GM15510 (cell line): ENCODE measurements around the gene OR52A5.

Experiments
- POLR2A ChIP-seq: IDR thresholded peaks from 3 replicates; pipeline ENCODE4 v1.6.1; 2011; ENCODE audit warnings: borderline replicate concordance; ENCODE audit not compliant: insufficient read length; ENCODE audit errors: extremely low read depth

OR52A5 gene

DNA sequence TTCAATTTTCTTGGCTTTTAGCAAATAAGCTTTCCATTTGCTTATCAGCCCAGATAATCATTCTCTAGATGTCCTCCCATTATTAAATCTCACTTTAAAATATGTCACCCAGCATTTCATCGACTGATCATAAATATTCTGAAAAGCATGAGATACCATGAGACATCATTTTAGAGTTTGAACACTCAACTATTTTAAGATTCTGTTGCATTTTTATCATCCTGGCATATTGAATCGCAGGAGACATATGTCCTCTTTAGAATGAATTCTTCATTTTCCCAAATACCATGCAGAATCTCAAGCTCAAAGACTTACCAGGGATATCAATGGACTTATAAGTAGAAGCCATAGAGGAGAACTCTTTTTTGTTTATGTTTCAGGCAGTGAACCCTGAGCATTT, at the start of gene OR52A5:
Gene OR52A5, minus strand, starts transcription at position 361 of the 400 bp plus-strand sequence. CDS start 5,714 bp downstream, outside the sequence.
- no peak for TF ChIP-seq POLR2A

DNA sequence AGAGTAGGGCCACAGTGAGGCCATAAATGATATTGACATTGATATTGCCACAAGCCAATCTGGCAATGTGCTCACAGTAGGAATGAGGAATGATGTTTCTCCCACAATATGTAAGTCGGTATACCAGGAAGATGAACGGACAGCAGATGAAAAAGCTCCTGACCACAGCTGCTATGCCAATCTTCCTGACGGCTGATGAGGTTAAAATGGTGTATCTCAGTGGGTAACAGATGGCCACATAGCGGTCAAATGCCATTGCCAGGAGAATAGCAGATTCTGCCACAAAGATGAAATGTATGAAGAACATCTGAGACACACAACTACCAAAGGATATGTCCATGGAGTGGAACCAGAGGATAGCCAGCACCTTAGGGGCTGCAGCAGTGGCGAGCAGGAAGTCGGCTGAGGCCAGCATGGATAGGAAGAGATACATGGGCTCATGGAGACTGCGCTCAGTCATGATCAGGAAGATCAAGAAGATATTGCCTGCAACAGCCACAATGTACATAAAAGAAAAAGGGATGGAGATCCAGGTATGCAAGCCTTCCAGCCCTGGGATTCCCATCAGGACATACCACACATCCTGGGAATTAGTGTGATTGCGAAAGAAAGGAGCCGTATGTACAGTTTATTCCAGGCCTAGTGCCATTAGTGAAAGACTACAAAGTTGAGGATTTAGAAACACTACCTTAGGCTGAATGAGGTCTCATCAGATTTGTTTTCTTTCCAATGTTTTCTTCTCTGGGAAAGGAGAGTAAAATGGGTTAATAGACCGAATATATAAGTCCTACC, 40.1 kb upstream of the OR52A5 start:
- no peak for TF ChIP-seq POLR2A

DNA sequence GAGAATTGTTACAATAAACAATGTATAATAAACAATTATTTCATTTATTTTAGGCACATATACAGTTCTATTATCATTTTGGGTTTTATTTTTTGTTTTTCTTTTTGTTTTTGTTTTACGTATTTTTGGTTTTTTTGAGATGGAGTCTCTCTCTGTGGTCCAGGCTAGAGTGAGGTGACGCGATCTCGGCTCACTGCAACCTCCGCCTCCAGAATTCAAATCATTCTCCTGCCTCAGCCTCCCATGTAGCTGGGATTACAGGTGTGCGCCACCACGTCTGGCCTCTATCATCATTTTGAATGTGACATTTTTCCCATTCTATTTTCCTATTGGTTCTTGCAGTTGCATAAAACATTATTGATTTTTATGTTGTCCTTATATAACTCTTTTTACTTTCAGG, 36.8 kb upstream of the OR52A5 start:
- no peak for TF ChIP-seq POLR2A

DNA sequence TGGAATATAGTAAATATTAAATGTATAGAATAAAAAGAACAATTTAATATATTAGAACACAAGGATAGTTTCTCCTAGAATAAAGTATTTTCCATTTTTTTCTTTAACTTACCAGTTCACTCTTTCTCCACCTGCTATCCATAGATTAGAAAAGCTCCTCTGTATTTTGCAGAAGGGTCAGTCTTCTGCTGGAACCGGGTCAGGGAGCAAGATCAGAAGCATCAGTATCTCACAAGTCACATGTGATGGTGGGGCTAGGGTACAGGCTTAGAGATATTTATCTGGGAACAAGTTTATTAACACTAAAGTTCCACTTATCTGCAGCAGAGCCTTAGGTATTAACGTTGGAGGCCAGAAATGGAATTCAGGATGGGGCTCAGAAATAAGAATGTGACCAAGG, 33.7 kb upstream of the OR52A5 start:
- TF ChIP-seq POLR2A: no peak

DNA sequence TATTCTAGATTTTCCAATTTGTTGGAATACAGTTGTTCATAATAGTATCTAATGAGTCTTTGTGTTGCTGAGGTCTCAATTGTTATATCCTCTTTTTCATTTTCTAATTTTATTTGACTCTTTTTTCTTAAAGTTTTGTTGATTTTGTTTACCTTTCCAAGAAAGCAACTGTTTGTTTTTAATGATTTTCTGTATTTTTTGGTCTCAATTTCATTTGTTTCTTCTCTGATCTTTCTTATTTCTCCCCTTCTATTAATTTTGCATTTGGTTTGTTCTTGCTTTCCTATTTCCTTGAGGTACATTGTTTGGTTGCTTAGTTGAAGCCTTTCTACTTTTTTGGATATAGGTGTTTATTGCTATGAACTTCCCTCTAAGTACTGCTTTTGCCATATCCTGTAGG, 21.6 kb upstream of the OR52A5 start:
- no peak for TF ChIP-seq POLR2A

DNA sequence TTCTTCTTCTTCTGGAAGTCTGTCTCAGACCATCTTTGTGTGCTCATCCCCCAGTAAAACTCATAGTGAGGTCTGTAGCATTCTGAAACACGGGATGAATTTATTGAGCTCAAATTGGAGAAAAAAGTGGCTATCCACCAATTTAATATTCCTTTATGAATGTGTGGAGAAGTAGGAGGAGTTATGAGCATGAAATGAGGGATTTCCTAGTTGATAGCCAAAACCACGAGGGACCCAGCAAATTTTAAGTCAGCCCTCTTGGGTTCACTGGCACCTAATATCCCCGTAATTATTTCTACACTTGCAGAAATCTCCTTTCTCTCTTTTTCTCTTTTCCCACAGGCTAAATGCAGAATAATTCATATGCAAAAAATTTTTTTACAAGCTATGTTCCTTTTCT, 16.5 kb upstream of the OR52A5 start, which contains the start of gene OR52A1:
Gene OR52A1, minus strand, starts transcription at position 101 of the 400 bp plus-strand sequence. CDS start 2,388 bp downstream, outside the sequence.
- no peak for TF ChIP-seq POLR2A

DNA sequence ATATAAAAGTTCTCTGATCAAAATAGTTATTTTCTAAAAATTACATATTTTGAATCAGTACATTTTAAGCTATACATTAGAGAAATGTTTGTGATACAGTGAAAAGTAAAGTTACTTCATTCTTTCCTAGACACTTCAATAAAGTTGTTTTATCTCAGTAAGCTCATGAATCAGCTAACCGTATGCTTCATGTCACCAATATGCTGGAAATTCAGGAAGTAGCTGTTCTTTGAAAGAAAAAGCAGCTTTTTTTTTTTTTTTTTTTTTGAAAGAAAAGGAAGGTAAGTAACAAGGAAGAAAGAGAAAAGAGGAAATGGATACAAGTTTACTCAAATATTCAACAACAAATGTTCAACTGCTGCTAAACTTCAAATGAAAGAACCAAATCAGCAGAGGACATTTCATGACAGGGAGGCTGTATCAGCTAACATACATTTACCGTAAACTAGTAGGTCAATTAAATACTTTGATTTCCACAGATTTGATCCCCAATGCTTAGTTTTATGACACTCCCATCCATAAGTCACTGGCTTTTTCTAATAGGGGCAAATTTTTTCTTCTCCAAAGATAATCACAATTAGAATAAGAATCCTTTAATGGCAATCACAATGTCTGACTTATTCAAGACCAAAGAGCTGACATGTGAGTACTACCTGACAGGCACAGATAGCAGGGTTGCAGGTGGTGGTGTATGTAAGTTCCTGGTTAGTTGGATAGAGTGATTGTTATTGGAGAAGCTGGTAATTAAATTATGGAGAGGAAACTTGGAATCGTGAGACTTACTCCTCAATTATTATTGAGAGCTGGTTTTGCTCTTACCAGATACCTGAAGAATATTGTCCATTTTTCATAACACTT, 15.6 kb upstream of the OR52A5 start:
- TF ChIP-seq POLR2A: no peak

DNA sequence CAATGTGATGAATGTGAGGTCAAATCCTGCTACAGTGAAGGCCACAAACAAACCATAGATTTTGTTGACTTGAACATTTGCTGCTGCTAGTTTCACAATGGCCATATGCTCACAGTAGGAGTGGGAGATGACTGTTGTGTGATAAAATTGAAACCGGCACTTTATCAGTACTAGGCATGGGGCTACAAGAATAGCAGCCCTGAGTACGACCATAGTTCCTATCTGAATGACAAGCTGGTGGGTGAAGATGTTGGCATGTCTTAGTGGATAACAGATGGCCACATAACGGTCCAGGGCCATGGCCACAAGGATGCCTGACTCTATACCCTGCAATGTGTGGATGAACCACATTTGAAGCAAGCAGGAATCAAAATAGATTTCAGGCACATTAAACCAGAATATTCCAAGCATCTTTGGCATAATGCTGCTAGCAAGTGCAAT, 13.6 kb upstream of the OR52A5 start:
- TF ChIP-seq POLR2A: no peak

DNA sequence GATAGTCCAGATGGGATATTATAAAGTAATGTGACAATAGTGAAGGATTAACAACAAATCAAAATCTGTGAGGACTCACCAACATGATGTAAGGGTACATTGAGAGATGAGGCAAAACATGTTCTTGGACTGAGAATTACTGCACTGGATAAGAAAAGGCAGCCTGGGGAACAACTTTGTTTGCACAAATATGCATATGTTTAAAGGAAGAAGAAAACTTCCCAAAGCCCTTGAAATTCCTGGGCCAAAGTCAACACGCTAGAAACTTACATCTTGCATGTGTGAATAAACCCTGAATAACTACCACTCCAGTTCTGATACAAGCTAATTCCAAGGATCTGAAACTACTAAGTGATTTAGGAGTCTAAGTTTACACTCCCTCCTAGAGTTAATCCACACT, 1.1 kb downstream of the OR52A5 start:
- no peak for TF ChIP-seq POLR2A

DNA sequence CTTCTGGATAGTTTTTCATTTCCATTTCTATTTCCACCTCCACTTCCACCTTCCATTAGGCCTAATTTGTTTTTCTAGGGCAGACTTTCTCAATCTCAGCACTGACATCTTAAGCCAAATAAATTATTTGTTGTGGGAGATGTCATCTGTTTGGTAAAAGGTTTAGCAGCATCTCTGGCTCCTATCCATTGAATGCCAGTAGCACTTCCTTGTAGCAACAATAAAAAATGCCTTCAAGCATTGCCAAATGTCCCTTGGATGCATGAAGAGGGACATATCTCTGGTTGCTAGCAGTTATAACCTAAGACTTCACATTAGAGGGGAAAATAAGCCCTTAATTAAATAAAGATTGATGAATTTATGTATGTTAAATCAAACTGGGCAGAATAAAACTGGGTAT, 1.9 kb downstream of the OR52A5 start:
- no peak for TF ChIP-seq POLR2A

DNA sequence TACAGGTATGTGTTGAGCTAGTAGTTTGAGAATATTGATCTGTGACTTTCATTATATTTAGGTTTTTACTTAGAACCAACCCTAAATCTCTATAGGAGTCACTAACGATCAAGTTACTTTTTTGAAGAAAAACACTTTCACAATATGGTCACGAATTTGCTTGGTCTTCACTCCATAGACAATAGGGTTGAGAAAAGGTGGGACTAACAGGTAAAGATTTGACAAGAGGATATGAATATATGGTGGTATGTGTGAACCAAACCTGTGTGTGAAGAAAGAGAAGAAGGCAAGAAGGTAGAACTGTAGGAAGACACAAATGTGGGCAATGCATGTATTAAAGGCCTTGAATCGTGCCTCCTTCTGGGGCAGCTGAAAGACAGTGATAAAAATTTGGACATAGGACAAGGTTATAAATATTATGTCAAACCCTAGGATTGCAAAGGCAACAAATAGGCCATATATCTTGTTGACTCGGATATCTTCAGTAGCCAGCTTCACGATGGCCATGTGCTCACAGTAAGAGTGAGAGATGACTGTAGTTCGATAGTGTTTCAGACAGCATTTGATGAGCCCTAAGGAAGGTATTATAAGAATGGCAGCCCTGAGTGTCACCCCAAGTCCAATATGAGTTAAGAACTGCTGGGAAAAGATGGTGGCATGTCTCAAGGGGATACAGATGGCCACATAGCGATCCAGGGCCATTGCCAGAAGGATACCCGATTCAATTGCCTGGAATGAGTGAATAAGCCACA, 6.4 kb downstream of the OR52A5 start:
- no peak for TF ChIP-seq POLR2A

DNA sequence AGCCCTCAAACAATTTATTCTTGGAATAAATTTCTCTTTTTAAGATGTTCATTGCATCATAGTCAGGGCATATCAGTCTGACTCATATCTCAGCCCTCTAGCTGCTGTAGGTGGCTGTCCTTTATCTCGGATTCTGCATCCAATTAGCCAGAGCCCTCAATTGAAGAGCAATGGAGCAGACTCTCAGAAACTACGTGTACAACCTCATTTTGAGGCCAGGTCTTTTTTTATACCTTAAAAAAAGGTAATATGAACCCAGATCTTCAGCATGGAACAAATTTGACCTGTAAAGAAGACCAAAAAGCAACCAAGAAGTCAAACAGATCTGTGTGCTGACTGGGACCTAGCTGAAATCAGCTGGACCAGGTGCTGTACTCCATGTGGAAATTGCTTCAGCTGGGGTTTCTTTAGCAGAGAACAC, 8.7 kb downstream of the OR52A5 start:
- TF ChIP-seq POLR2A: no peak

DNA sequence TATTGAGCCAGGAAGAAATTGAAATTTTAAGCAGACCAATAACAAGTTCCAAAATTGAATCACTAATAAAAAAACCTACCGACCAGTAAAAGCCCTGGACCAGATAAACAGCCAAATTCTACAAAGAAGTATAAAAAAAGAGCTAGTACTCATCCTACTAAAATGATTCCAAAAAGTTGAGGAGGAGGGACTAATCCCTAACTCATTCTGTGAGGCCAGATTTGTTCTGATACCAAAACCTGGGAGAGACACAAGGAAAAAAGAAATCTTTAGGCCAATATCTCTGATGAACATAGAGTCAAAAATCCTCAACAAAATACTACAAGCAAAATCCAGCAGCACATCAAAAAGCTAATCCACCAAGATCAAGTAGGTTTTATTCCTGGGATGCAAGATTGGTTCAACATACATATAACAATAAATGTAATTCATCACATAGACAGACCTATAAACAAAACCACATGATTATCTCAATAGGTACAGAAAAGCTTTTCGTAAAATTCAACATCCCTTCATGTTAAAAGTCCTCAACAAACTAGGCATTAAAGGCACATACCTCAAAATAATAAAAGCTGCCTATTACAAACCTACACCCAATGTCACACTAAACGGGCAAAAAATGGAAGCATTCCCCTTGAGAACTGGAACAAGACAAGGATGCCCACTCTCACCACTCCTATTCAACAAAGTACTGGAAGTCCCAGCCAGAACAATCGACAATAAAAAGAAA, 13.1 kb downstream of the OR52A5 start:
- TF ChIP-seq POLR2A: no peak
